Measurements from ENCODE around the gene YPEL4.
A peak's percentile ranks its signal among the peaks of the same experiment; 100 is the strongest.
"Not testable (repeated sequence)": the region's sequence is repeated elsewhere in the genome, so short reads cannot be mapped to it uniquely, and the experiment has no call there.

Gene YPEL4, protein sequence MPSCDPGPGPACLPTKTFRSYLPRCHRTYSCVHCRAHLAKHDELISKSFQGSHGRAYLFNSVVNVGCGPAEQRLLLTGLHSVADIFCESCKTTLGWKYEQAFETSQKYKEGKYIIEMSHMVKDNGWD

DNA sequence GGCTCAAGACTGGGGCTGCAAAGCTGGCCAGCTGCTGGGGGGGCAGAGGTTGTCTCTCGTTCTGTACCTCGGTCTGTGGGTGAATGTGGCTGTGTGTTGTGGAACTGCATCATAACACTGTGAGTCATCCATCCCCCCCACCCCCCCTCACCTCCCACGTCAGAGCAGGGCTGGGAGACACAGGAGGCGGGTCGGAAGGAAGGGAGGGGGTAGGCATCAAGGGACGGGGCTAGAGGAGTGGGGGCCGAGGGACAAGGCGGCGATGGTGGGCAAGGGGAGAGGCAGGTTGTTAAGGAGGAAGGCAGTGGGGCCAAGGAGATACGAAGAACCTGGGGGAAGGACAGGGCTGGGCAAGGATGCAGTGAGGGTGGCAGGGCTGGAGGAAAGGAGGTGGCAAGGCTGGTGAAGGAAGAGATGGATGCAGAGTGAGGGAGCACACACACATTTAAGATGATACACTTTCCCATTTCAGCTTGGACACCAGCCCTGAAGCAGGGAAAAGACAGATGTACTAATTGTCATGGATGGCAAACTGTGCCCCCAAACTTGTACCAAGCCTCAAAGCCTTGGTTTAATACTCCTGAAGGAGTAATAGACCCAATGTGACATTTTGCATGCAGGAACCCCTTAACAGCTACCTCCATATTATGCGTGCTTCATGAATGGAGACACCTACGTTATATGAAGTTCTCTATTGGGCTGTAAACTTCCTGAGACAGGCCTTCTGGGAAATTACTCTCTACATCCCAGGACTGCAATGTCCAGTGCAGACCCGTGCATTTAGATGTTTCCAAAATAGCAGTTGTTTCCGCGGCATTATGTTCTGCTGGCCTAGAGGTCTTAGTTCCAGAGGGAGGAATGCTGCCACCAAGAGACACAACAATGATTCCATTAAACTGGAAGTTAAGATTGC, at the start of gene YPEL4:
TSS of gene YPEL4 (minus strand) at position 87 of the 913 bp plus-strand sequence. CDS start 2,805 bp downstream, outside the sequence.
- DNase-seq (ENCODE audit: low read depth in 2 of 2) = peak; percentile 20 to 33

GRCh38 chr11:57698843-57699365, 49.2 kb upstream of the YPEL4 start:
- no peak for DNase-seq (ENCODE audit: low read depth in 2 of 2)

- not testable (repeated sequence) for DNase-seq (ENCODE audit: low read depth in 2 of 2)
Observed at GRCh38 chr11:57690474-57690873, 40.8 kb upstream of the YPEL4 start.

DNA sequence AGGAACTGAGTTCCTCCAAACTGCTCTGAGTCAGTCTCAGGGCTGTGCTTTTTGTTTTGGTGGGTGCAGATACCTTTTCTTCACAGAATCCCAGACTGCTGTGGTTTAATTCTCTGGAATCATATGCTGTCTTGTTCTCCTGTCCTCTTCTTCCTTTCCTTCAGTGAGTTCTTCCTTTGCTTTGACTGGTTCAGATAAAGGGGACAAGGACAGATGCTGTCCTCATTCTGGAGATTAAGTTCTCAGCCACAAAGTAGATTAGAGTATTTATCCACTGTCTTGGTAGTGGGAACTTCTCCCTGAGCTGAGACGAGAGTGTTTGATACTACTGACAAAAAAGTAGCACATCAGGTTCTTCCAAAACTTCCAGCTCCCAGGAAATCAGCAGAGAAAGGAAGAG, 31.5 kb upstream of the YPEL4 start:
- DNase-seq (ENCODE audit: low read depth in 2 of 2) = no peak

- no peak for DNase-seq (ENCODE audit: low read depth in 2 of 2)
Observed at GRCh38 chr11:57680552-57680874, 30.8 kb upstream of the YPEL4 start.

DNA sequence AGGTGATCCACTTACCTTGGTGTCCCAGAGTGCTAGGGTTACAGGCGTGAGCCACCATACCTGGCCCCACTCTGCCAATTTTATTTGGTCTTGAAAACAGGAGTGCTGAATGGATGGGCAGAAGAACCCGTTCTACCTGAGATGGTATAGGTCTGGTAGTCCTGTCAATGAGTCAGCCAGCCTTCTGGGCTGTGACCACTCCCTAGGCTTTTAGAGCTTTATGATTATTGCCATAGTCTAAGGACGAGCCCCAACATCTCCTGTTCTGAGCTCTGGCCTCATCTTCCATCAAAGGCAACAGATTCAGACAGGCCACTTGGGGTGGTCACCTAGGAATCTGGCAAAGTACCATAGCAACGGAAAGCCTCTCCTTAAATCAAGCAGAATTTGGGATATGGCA, 29.7 kb upstream of the YPEL4 start:
- no peak for DNase-seq (ENCODE audit: low read depth in 2 of 2)

- DNase-seq (ENCODE audit: low read depth in 2 of 2) = no peak
Observed at GRCh38 chr11:57675176-57675941, 25.6 kb upstream of the YPEL4 start.

DNA sequence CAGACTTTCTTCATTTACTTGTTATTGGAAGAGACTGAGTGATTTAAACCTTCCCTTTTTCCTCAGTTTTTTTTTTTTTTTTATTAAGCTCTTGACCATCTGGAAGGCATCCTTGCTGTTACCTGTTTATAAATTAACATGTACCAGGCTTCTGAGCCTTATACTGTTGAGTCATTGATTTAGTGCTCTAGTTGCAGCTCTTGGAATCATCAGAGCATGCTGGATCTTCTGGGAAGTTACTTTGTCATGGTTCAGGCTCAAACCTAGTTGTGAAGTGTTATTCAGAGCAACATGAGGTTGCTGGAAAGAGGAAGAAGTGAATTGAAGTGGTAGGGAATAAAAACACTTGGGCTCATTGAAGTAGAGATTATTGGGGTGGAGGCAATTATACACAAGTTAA, 24.5 kb upstream of the YPEL4 start:
- DNase-seq (ENCODE audit: low read depth in 2 of 2) = no peak

DNA sequence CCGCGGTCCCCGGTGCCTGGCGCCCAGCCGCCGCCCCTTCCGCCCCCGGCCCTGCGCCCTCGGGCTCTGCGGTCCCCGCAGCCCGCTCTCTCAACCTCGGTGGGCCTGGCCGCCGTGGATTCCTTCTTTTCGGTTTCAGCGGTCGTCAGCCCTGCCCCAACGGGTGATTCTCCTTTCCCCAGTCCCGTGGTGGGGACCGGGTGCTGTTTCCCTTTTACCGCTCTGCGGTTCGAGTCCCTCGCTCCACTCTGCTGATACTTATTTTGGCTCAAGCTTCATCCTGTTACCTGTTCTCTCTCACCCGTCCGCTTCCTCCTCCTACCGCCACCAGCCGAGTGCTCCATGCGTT, 18.7 kb upstream of the YPEL4 start:
- DNase-seq (ENCODE audit: low read depth in 2 of 2) = peak in 1 of 2 donors; percentile 32

- DNase-seq (ENCODE audit: low read depth in 2 of 2) = peak; percentile 99
Observed at GRCh38 chr11:57667736-57668433, 18.2 kb upstream of the YPEL4 start, which contains the start of gene ZDHHC5. Gene ZDHHC5 (plus strand): TSS chr11:57668114. CDS start chr11:57673091, 4,977 bp downstream.

- peak; percentile 86 to 89 for DNase-seq (ENCODE audit: low read depth in 2 of 2)
Observed at GRCh38 chr11:57667117-57667735, 17.5 kb upstream of the YPEL4 start.

- no peak for DNase-seq (ENCODE audit: low read depth in 2 of 2)
Observed at GRCh38 chr11:57663975-57664374, 14.3 kb upstream of the YPEL4 start.

DNA sequence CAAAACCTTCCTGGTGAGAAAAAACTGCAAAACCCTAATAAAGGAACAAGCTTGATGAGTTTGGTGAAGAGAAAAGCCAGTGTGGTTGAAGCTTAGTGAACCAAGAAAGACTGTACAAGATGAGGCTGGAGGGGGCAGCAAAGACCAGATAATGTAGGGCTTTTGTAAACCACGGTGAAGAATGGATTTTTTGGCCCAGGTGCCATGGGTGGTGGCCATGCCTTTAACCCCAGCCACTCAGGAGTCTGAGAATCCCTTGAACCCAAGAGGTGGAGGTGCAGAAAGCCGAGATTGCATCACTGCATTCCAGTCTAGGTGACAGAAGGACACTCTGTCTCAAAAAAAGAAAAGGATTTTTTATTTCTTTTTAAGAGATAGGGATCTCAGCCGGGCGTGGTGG, 13.2 kb upstream of the YPEL4 start:
- no peak for DNase-seq (ENCODE audit: low read depth in 2 of 2)

GRCh38 chr11:57659669-57660068, 10.0 kb upstream of the YPEL4 start:
- no peak for DNase-seq (ENCODE audit: low read depth in 2 of 2)

- no peak for DNase-seq (ENCODE audit: low read depth in 2 of 2)
Observed at GRCh38 chr11:57658023-57658361, 8.3 kb upstream of the YPEL4 start.

DNA sequence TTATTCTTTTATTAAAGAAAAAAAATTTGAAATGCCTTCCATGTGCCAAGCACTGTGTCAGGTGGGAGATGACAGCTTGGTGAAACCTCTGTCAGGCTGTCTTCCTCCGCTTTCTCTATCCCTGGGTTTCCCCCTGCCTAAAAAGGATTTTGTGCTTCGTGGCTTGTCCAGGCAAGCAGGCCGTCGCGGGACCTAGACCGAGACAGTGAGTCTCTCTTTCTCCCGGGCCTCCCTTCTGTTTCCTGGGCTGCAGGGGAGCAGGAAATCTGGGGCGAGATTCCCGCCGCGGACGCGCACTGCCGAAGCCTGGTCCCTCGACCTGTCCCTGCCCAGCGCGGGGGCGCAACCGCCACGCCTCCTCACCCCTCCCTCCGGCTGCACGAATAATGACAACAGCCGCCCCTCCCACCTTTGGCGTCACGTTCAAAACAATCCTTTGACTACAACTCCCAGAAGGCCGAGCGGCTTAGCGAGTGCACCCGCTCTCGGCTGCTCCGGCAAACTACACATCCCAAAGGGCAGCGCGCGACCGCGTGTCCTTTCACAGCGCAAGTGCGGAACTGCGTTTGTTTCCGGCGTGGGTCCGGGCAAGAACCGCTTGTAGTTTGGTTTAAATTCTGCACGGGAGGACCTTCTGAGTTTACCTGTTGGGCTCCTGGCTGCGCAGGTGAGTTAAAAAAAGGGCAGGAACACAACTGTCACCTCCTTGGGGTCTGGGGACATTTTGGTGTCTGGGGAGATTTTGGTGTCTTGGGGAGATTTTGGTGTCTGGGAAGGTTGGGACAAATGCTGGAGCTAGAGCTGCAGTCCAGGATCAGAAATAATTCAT, 7.7 kb upstream of the YPEL4 start, which contains the start of gene CLP1:
TSS of gene CLP1 (plus strand) at position 569 of the 829 bp plus-strand sequence. CDS start 1,715 bp downstream, outside the sequence.
- peak; percentile 98 to 99 for DNase-seq (ENCODE audit: low read depth in 2 of 2)

DNA sequence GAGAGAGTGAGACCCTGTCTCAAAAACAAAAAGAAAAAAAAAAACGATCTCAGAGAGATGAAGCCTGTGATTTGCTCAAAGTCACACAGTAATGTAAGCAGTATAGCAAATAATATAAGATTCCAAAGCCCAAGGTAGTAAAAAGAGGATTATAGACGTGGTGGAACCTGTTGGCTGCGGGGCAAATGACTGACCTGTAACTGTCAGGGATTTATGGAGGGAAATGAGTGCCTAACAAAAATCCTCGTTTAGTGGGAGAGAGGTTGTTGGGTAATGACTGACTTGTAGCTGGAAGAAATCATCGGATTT, 7.1 kb upstream of the YPEL4 start:
- no peak for DNase-seq (ENCODE audit: low read depth in 2 of 2)

DNA sequence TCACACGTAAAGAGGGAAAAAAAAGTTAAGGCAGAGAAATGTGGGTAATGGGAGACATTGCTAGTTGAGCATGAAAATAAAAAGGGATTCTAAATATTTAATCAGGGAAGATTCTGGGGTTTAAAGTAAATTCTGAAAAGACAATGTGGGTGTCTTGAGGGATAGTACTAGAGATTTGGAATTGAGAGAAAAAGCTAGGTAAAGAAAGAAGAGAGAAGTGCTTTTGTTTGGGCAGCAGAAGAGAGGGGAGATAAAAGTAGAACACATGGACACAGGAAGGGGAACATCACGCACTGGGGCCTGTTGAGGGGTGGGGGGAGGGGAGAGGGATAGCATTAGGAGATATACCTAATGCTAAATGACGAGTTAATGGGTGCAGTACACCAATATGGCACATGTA, 3.5 kb upstream of the YPEL4 start:
- no peak for DNase-seq (ENCODE audit: low read depth in 2 of 2)

DNA sequence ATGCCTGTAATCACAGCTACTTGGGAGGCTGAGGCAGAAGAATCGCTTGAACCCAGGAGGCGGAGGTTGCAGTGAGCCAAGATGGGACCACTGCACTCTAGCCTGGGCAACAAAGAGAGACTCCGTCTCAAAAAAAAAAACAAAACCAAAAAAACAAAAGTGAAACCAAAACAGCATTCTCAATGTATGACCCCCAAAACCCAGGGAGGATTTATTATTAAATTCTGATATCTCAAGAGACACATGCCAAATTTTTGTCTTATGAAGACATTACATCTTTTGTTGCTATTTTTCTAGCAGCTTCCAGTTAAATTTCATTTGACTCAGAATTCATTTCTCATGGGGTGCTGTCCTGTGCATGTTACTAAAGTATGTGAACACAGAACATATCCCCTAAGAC, 3.0 kb upstream of the YPEL4 start:
- no peak for DNase-seq (ENCODE audit: low read depth in 2 of 2)

DNA sequence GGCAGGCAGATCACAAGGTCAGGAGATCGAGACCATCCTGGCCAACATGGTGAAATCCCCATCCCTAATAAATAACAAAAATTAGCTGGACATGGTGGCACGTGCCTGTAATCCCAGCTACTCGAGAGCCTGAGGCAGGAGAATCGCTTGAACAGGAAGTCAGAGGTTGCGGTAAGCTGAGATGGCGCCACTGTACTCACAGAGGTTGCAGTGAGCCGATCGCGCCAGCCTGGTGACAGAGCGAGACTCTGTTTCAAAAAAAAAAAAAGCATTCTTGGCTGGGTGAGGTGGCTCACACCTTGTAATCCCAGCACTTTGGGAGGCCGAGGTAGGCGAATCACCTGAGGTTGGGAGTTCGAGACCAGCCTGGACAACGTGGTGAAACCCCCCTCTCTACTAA, 2.5 kb upstream of the YPEL4 start:
- not testable (repeated sequence) for DNase-seq (ENCODE audit: low read depth in 2 of 2)

GRCh38 chr11:57651408-57651807, 1.7 kb upstream of the YPEL4 start:
- DNase-seq (ENCODE audit: low read depth in 2 of 2) = no peak
